ENCODE measurements around the gene MIB2.

GRCh38 chr1:1591452-1591851, 23.8 kb upstream of the MIB2 start:
- no peak for TF ChIP-seq POLR2A (IDR thresholded peaks at IDR 0.05)
- TF ChIP-seq, protein P1, sequence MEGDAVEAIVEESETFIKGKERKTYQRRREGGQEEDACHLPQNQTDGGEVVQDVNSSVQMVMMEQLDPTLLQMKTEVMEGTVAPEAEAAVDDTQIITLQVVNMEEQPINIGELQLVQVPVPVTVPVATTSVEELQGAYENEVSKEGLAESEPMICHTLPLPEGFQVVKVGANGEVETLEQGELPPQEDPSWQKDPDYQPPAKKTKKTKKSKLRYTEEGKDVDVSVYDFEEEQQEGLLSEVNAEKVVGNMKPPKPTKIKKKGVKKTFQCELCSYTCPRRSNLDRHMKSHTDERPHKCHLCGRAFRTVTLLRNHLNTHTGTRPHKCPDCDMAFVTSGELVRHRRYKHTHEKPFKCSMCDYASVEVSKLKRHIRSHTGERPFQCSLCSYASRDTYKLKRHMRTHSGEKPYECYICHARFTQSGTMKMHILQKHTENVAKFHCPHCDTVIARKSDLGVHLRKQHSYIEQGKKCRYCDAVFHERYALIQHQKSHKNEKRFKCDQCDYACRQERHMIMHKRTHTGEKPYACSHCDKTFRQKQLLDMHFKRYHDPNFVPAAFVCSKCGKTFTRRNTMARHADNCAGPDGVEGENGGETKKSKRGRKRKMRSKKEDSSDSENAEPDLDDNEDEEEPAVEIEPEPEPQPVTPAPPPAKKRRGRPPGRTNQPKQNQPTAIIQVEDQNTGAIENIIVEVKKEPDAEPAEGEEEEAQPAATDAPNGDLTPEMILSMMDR (IDR thresholded peaks at IDR 0.05), result no peak

Measured in esophagus squamous epithelium (tissue), 4 donors.